WTC11 (cell line): ENCODE results near the gene SOX5. TPM values are rescaled to one million over a fixed set of nuclear protein-coding genes. Genes with fewer than 3 reads are reported as not detected.

Source experiments
- ATAC-seq: fragments of 200-7000 bp; cut with Tn5 transposase; 2 replicates; pipeline ENCODE4 v1.10.0; 2021; ENCODE audit warnings: mild to moderate bottlenecking, moderate library complexity
- CTCF ChIA-PET: fragments of 300-600 bp; sonication (Branson Sonifier 250); formaldehyde crosslinking; loops from one replicate; lab custom pipeline; 2021; ENCODE audit warnings: antibody characterized with exemption; lab: Charles Lee
- POLR2A ChIA-PET: fragments of 350-600 bp; sonication (Branson Sonifier 250); formaldehyde crosslinking; loops from one replicate; lab custom pipeline; 2021; ENCODE audit warnings: antibody characterized with exemption; lab: Charles Lee
- DNase-seq: peaks from one replicate; pipeline ENCODE4 v3.0.0; 2021; ENCODE audit warnings: low spot score
- H3K27ac Mint-ChIP-seq: 2 replicates; pipeline ENCODE4 v1.8.0; 2021; ENCODE audit warnings: mixed read lengths
- H3K27me3 Mint-ChIP-seq: 2 replicates; pipeline ENCODE4 v1.8.0; 2021; ENCODE audit warnings: low read depth, mild to moderate bottlenecking, moderate library complexity, mixed read lengths
- H3K36me3 Mint-ChIP-seq: 2 replicates; pipeline ENCODE4 v1.8.0; 2021; ENCODE audit warnings: mixed read lengths
- H3K4me1 Mint-ChIP-seq: 2 replicates; pipeline ENCODE4 v1.8.0; 2022; ENCODE audit warnings: mixed read lengths
- H3K4me3 Mint-ChIP-seq: 2 replicates; pipeline ENCODE4 v1.8.0; 2021; ENCODE audit warnings: mild to moderate bottlenecking, moderate library complexity, mixed read lengths
- H3K9me3 Mint-ChIP-seq: 2 replicates; pipeline ENCODE4 v1.8.0; 2021; ENCODE audit warnings: mixed read lengths
- ATF1 ChIP-seq: sonication (generic); formaldehyde crosslinking; IDR thresholded peaks from 2 replicates; pipeline ENCODE4 v1.8.1; 2023; ENCODE audit warnings: mild to moderate bottlenecking, moderate library complexity, missing genetic modification reagents
- ATF6 ChIP-seq: sonication (generic); formaldehyde crosslinking; IDR thresholded peaks from 2 replicates; pipeline ENCODE4 v1.8.1; 2023; ENCODE audit warnings: mild to moderate bottlenecking, missing genetic modification reagents
- CDX4 ChIP-seq: fragments of 250-450 bp; sonication (Bioruptor Pico); IDR thresholded peaks from 2 replicates; pipeline ENCODE4 v1.9.0; 2021; ENCODE audit warnings: moderate library complexity, mild to moderate bottlenecking, inconsistent platforms, borderline replicate concordance
- CREM ChIP-seq: sonication (generic); formaldehyde crosslinking; IDR thresholded peaks from 2 replicates; pipeline ENCODE4 v1.8.1; 2022; ENCODE audit warnings: mild to moderate bottlenecking, missing genetic modification reagents, moderate library complexity
- ERG ChIP-seq: fragments of 250-450 bp; sonication (Bioruptor Pico); IDR thresholded peaks from 2 replicates; pipeline ENCODE4 v1.8.0; 2021; ENCODE audit warnings: mild to moderate bottlenecking
- GTF2I ChIP-seq: fragments of 250-450 bp; sonication (Bioruptor Pico); conservative IDR thresholded peaks from 2 replicates; pipeline ENCODE4 v1.4.0; 2021; ENCODE audit warnings: mild to moderate bottlenecking
- MLX ChIP-seq: sonication (generic); formaldehyde crosslinking; IDR thresholded peaks from 2 replicates; pipeline ENCODE4 v1.8.1; 2023; ENCODE audit warnings: mild to moderate bottlenecking, missing genetic modification reagents, moderate library complexity
- NFATC4 ChIP-seq: fragments of 250-450 bp; sonication (Bioruptor Pico); IDR thresholded peaks from 2 replicates; pipeline ENCODE4 v1.9.0; 2021; ENCODE audit warnings: mild to moderate bottlenecking
- OVOL2 ChIP-seq: fragments of 250-450 bp; sonication (Bioruptor Pico); IDR thresholded peaks from 2 replicates; pipeline ENCODE4 v1.9.0; 2021; ENCODE audit warnings: mild to moderate bottlenecking, borderline replicate concordance
- PREB ChIP-seq: sonication (generic); formaldehyde crosslinking; IDR thresholded peaks from 2 replicates; pipeline ENCODE4 v1.8.1; 2022; ENCODE audit warnings: mild to moderate bottlenecking, missing genetic modification reagents, moderate library complexity, borderline replicate concordance
- RELA ChIP-seq: sonication (generic); formaldehyde crosslinking; IDR thresholded peaks from 2 replicates; pipeline ENCODE4 v1.8.1; 2022; ENCODE audit warnings: missing genetic modification reagents, mild to moderate bottlenecking, borderline replicate concordance
- TP53 ChIP-seq: sonication (generic); formaldehyde crosslinking; IDR thresholded peaks from 2 replicates; pipeline ENCODE4 v1.8.1; 2023; ENCODE audit warnings: mild to moderate bottlenecking, missing genetic modification reagents
- ZBTB21 ChIP-seq: sonication (generic); formaldehyde crosslinking; IDR thresholded peaks from 2 replicates; pipeline ENCODE4 v1.8.1; 2023; ENCODE audit warnings: mild to moderate bottlenecking, missing genetic modification reagents, borderline replicate concordance
- ZNF425 ChIP-seq: fragments of 250-450 bp; sonication (Bioruptor Pico); conservative IDR thresholded peaks from 2 replicates; pipeline ENCODE4 v1.9.0; 2021; ENCODE audit warnings: mild to moderate bottlenecking
- ZNF512 ChIP-seq: sonication (generic); formaldehyde crosslinking; IDR thresholded peaks from 2 replicates; pipeline ENCODE4 v1.8.1; 2022; ENCODE audit warnings: missing genetic modification reagents, borderline replicate concordance
- ZSCAN18 ChIP-seq: fragments of 250-450 bp; sonication (Bioruptor Pico); IDR thresholded peaks from 2 replicates; pipeline ENCODE4 v2.1.2; 2022; ENCODE audit warnings: mild to moderate bottlenecking, moderate library complexity
- total RNA-seq: library from RNA; stranded (reverse); gene quantifications from 3 replicates; pipeline ENCODE4 v1.2.3, GENCODE V29; 2021

Gene SOX5
- total RNA-seq, 1 experiment from 2014 or later = 2.3 TPM

- Mint-ChIP-seq H3K27me3 (no peaks in the 10 kb centered on the region), H3K36me3 (no peaks in the 10 kb centered on the region), H3K27ac (no peak overlapping the region), H3K4me1 (no peaks in the 10 kb centered on the region), H3K4me3 (no peak overlapping the region), H3K9me3 (no peaks in the 10 kb centered on the region)
- no peak for DNase-seq
- TF ChIP-seq GTF2I = no peak
- TF ChIP-seq ZNF425 (CRISPR knock-in tag) = no peak
- TF ChIP-seq ZNF512 (CRISPR knock-in tag) = no peak
- TF ChIP-seq ERG (CRISPR knock-in tag) = no peak
- TF ChIP-seq NFATC4 (CRISPR knock-in tag) = no peak
- TF ChIP-seq CREM (CRISPR knock-in tag) = no peak
- POLR2A ChIA-PET = no interaction called here
- no peak for ATAC-seq
- CTCF ChIA-PET = no interaction called here
Observed at GRCh38 chr12:23887055-23887835, 62.2 kb downstream of the SOX5 start.

- CTCF ChIA-PET = no interaction called here
- Mint-ChIP-seq H3K4me1 (no peaks in the 10 kb centered on the region), H3K27me3 (no peaks in the 10 kb centered on the region), H3K36me3 (no peaks in the 10 kb centered on the region), H3K27ac (no peak overlapping the region), H3K4me3 (no peak overlapping the region), H3K9me3 (no peaks in the 10 kb centered on the region)
- POLR2A ChIA-PET = no interaction called here
- no peak for DNase-seq
- ATAC-seq = no peak
- TF ChIP-seq ERG (CRISPR knock-in tag) = no peak
- no peak for TF ChIP-seq ATF1 (CRISPR knock-in tag)
- TF ChIP-seq ATF6 (CRISPR knock-in tag) = no peak
- no peak for TF ChIP-seq ZSCAN18 (CRISPR knock-in tag)
- no peak for TF ChIP-seq PREB (CRISPR knock-in tag)
- TF ChIP-seq OVOL2 (CRISPR knock-in tag) = no peak
- no peak for TF ChIP-seq RELA
- TF ChIP-seq TP53 = no peak
- no peak for TF ChIP-seq ZBTB21 (CRISPR knock-in tag)
- no peak for TF ChIP-seq MLX (CRISPR knock-in tag)
- TF ChIP-seq CDX4 (CRISPR knock-in tag) = no peak
Observed at GRCh38 chr12:23885394-23885793, 64.1 kb downstream of the SOX5 start.
